Activated CD4-positive, alpha-beta T cell treated with anti-CD3 and anti-CD28 coated beads, Interleukin-2, amount 50 U/mL, for 1 hour (primary cell): Measurements from ENCODE around the gene RPA4.
"Not testable (repeated sequence)": the region's sequence is repeated elsewhere in the genome, so short reads cannot be mapped to it uniquely, and the experiment has no call there.

ENCODE experiments used
- DNase-seq: peaks from one replicate; pipeline ENCODE4 v3.0.0-alpha.2; 2020

RPA4 gene, protein sequence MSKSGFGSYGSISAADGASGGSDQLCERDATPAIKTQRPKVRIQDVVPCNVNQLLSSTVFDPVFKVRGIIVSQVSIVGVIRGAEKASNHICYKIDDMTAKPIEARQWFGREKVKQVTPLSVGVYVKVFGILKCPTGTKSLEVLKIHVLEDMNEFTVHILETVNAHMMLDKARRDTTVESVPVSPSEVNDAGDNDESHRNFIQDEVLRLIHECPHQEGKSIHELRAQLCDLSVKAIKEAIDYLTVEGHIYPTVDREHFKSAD

DNA sequence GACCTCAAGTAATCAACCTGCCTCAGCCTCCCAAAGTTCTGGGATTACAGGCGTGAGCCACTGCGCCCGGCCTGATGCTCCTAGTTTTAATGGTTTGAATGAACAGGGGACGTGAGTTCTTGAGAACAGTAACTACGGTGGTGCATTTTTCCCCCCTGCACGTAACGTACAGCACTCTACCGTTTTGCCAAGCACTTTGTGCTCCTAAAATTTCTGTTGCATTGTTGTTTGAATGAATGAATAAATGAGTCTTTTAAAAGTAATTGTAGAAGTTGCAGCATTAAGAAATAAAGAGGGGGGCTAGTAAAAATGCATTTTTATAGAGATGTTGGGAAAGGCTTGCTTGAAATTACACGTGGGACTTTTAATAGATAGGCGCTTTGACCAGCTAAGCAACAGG, at the start of gene RPA4:
Gene RPA4, plus strand, starts transcription at position 301 of the 400 bp plus-strand sequence. CDS start 403 bp downstream, outside the sequence.
- DNase-seq: no peak

DNA sequence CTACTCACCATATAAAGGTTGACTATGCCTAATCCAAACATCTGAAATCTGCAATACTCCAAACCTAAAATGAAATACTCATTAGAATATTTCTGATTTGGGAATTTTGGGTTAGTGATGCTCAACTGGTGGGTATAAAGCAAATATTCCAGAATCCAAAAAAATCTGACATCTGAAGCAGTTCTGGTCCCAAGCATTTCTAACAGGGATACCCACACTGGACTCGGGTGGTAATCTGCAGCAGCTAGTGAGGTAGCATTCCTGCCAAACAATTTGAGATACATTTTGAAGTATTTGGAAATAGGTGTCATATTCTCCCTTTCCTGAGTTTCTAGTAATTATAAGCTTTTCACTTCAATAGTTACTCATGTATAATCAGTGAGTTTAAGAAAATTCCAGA, 49.6 kb upstream of the RPA4 start:
- DNase-seq: no peak

GRCh38 chrX:96835660-96836289, 47.9 kb upstream of the RPA4 start:
- no peak for DNase-seq

GRCh38 chrX:96837808-96838207, 45.9 kb upstream of the RPA4 start:
- DNase-seq: no peak

- no peak for DNase-seq
These were observed 45.2 kb upstream of the RPA4 start for GRCh38 chrX:96838537-96838936.

DNA sequence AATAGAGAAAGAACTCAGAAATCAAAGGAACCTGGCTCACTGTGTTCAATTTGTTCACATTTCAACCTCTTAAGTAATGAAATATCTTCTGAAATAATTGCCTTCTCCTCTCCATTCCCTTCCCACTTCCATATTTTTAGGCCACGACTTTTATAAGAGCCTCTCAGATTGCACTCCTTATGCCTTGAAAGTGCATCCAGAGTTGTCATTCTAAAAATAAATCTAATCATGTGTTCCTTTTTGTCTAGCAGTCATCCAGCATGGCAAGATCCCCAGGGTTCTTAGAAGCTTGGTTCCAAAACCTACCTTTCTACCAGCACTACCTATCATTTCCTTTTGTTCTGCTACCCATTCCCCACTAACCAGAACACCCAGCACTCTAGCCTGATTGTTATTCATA, 42.4 kb upstream of the RPA4 start:
- DNase-seq: no peak

- DNase-seq: not testable (repeated sequence)
These were observed 41.8 kb upstream of the RPA4 start for GRCh38 chrX:96841866-96842265.

DNA sequence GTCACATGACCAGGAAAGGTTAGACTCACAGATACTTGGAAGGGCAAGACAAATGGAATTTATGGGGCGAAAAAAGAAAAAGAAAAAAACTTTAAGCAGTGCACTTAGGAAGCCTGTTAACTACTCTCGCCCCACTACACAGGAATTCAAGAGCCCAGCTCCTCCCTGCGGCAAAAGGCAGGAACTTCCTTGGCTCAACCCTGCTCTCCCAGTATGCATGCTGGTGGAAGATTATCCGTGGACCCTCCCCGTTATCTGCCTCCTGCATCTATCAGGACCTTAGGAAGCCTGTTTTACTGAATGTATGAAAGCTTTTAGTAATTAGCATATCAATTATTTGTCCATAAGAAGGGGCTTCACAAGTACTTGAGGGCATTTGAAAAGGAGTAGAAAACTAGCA, 40.1 kb upstream of the RPA4 start:
- DNase-seq: no peak

- DNase-seq: no peak
These were observed 36.9 kb upstream of the RPA4 start for GRCh38 chrX:96846841-96847240.

DNA sequence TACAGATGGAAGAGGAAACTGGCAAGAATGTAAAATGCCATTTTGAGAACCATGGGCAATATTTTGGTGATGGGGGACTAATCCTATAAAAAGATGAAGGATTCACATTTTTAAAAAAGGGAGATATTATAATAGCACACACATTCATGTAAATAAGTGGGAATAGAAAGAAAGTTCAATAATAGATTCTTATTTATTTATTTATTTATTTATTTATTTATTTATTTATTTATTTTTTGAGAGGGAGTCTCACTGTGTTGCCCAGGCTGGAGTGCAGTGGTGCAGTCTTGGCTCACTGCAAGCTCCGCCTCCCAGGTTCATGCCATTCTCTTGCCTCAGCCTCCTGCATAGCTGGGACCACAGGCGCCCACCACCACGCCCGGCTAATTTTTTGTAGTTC, 24.3 kb upstream of the RPA4 start:
- DNase-seq: not testable (repeated sequence)

- DNase-seq: no peak
These were observed 22.5 kb upstream of the RPA4 start for GRCh38 chrX:96861218-96861617.

- no peak for DNase-seq
These were observed 22.0 kb upstream of the RPA4 start for GRCh38 chrX:96861661-96862060.

GRCh38 chrX:96884027-96884426, 319 bp downstream of the RPA4 start:
- DNase-seq: no peak

DNA sequence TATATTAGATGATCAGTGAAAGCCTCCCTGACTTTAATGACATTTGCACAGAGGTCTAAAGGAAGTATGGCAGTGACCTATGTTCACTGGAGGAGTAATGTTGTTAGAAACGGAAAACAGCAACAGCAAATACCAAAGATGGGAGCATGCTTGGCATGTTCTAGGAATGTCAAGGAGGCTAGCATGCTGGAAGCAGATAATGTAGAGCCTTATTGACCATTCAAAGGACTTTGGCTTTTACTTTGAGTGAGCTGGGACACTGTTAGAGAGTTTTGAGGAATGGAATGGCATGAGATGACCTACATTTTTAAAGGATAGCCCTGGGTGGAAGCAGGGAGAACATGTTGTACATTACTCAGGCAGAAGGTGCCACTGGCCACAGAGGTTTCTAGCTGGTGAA, 6.0 kb downstream of the RPA4 start:
- DNase-seq: no peak

DNA sequence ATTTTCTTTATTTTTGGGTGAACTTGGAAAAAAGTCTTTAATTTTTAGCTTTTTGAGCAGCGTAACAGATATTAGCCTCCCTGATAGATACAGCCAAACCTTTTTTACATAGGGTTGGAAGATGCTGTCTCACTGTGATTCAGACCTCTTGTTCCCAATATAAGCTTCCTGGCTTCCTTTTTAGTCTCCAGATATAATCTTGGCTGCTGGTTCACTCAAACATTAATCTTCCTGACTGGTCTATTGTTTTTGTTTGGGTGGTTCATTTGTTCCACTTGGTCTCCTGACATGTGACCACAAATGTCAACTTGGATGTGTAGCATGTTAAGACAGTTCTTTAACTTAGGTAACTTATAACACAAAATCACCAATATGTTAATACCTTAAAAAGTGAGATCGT, 23.0 kb downstream of the RPA4 start:
- DNase-seq: no peak

DNA sequence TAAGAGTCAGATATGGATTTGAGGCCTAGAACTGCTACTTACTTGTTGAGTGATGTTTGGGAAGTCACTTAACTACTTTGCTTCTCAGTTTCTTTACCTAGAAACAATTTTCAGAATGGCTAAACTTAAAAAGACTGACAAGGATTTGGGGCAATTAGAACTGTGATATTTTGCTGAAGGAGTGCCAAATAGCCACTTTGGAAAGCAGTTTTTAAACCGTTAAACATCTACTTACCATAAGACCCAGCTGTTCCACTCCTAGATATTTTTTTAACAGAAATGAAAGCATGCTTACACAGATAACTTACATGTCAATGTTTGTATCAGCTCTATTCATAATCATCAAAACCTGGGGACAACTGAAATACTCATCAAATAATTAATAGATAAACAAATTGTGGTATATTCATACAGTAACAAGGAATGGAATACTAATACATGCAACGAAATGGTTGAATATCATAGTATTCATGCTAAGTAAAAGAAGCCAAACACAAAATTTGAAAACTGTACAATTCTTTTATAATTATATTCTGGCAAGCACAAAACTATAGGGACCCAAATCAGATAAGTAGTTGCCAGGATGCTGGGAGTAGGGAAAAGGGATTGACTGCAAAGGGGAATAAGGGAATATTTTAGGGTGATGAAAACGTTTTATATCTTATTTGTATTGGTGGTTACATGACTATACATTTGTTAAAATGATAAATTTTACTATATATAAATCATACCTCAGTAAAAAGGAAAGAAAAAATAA, 24.0 kb downstream of the RPA4 start:
- DNase-seq: no peak

- no peak for DNase-seq
These were observed 25.6 kb downstream of the RPA4 start for GRCh38 chrX:96909291-96909690.

GRCh38 chrX:96918864-96919263, 35.2 kb downstream of the RPA4 start:
- DNase-seq: no peak

- DNase-seq: no peak
These were observed 36.0 kb downstream of the RPA4 start for GRCh38 chrX:96919672-96920071.

- no peak for DNase-seq
These were observed 40.9 kb downstream of the RPA4 start for GRCh38 chrX:96924581-96924980.

DNA sequence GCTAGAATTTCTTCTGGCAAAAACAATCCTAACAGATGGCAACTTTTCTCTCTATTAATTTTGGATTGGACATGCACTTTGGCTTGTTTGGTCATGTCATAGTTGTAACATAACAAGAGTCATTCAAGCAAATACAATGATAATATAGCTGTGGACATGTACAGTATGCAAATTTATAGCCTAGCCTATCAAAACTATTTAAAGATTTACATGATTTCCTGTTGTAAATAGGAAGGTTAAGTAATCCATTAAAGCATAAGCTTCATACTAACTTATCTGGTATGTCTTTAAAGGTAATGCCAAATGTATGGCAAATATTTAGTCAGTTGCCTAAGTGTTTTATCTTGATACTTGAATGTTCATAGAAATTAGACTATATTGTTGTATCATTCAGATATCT, 45.3 kb downstream of the RPA4 start:
- DNase-seq: no peak
